Mesendoderm (in vitro differentiated cells): ENCODE data around the gene SHANK3.

Source experiments
- DNase-seq: peaks from one replicate; pipeline ENCODE4 v3.0.0; 2013
- H2AK5ac ChIP-seq: 2 replicates; pipeline ENCODE4 v1.6.1; 2013; ENCODE audit warnings: low read length, inconsistent platforms
- H2BK120ac ChIP-seq: 2 replicates; pipeline ENCODE4 v1.6.1; 2013; ENCODE audit warnings: low read depth, mild to moderate bottlenecking, low read length, moderate library complexity, mixed read lengths
- H2BK15ac ChIP-seq: replicated peaks from 2 replicates; pipeline ENCODE4 v1.6.1; 2013; ENCODE audit warnings: low read depth, mild to moderate bottlenecking, moderate library complexity
- H2BK5ac ChIP-seq: 2 replicates; pipeline ENCODE4 v1.6.1; 2013; ENCODE audit warnings: low read length, inconsistent platforms
- H3K18ac ChIP-seq: 2 replicates; pipeline ENCODE4 v1.6.1; 2013; ENCODE audit warnings: mild to moderate bottlenecking, low read length, mixed read lengths
- H3K23ac ChIP-seq: one replicate; pipeline ENCODE4 v1.6.1; 2013; ENCODE audit warnings: low read length
- H3K27ac ChIP-seq: 2 replicates; pipeline ENCODE4 v1.5.1; 2013; ENCODE audit warnings: low read depth, mild to moderate bottlenecking, inconsistent platforms, low read length, moderate library complexity
- H3K27me3 ChIP-seq: 2 replicates; pipeline ENCODE4 v1.6.1; 2013; ENCODE audit warnings: low read length, control low read depth, mild to moderate bottlenecking, inconsistent platforms; ENCODE audit not compliant: insufficient read depth, poor library complexity
- H3K36me3 ChIP-seq: 2 replicates; pipeline ENCODE4 v1.6.1; 2013; ENCODE audit warnings: low read length, inconsistent platforms; ENCODE audit not compliant: control insufficient read depth, insufficient read depth
- H3K4ac ChIP-seq: one replicate; pipeline ENCODE4 v1.6.1; 2013; ENCODE audit warnings: low read depth, mild to moderate bottlenecking, low read length, moderate library complexity
- H3K4me1 ChIP-seq: 2 replicates; pipeline ENCODE4 v1.6.1; 2013; ENCODE audit warnings: low read depth, low read length, inconsistent platforms; ENCODE audit not compliant: control insufficient read depth
- H3K4me2 ChIP-seq: 2 replicates; pipeline ENCODE4 v1.6.1; 2013; ENCODE audit warnings: low read length
- H3K4me3 ChIP-seq: 2 replicates; pipeline ENCODE4 v1.5.1; 2013; ENCODE audit warnings: mild to moderate bottlenecking, low read length
- H3K56ac ChIP-seq: one replicate; pipeline ENCODE4 v1.6.1; 2013; ENCODE audit warnings: low read length
- H3K79me1 ChIP-seq: 2 replicates; pipeline ENCODE4 v1.6.1; 2013; ENCODE audit warnings: low read length, inconsistent platforms
- H3K79me2 ChIP-seq: 2 replicates; pipeline ENCODE4 v1.6.1; 2013; ENCODE audit warnings: mild to moderate bottlenecking, low read length; ENCODE audit not compliant: control insufficient read depth, insufficient read depth
- H3K9ac ChIP-seq: 2 replicates; pipeline ENCODE4 v1.6.1; 2013; ENCODE audit warnings: low read length, inconsistent platforms
- H4K5ac ChIP-seq: one replicate; pipeline ENCODE4 v1.6.1; 2013; ENCODE audit warnings: low read length
- H4K8ac ChIP-seq: one replicate; pipeline ENCODE4 v1.6.1; 2013; ENCODE audit warnings: low read depth, mild to moderate bottlenecking, control low read depth, low read length, moderate library complexity
- WGBS: extraction: QIAGEN DNeasy Blood & Tissue Kit; methylation state at CpG from one replicate; pipeline ENCODE4 v1.1.7; 2013; ENCODE audit warnings: low lambda C conversion rate, missing lambda C conversion rate; ENCODE audit not compliant: insufficient coverage; ENCODE audit errors: extremely low coverage; 5-methylcytosine and 5-hydroxymethylcytosine counted together

The SHANK3 gene

GRCh38 chr22:50708996-50709395 is 36.4 kb downstream of the SHANK3 start:
- H3K23ac ChIP-seq = no peak overlapping the region
- no peak overlapping the region for H2BK120ac ChIP-seq
- H3K4ac ChIP-seq = no peak overlapping the region
- no peak overlapping the region for H3K4me2 ChIP-seq
- no peak overlapping the region for H3K18ac ChIP-seq
- DNase-seq = no peak
- H3K4me3 ChIP-seq = no peak overlapping the region
- no peaks in the 10 kb centered on the region for H3K79me1 ChIP-seq
- H3K9ac ChIP-seq = no peak overlapping the region
- no peak overlapping the region for H2BK5ac ChIP-seq
- no peak overlapping the region for H2BK15ac ChIP-seq
- no peaks in the 10 kb centered on the region for H3K4me1 ChIP-seq
- no peak overlapping the region for H3K27ac ChIP-seq
- H3K36me3 ChIP-seq = no peaks in the 10 kb centered on the region
- H3K27me3 ChIP-seq = no peaks in the 10 kb centered on the region
- no CpG with 5 or more reads among the region's 6 CpGs for WGBS
- no peak overlapping the region for H4K5ac ChIP-seq
- H4K8ac ChIP-seq = no peak overlapping the region
- H3K79me2 ChIP-seq = no peaks in the 10 kb centered on the region
- H3K56ac ChIP-seq = no peak overlapping the region
- no peak overlapping the region for H2AK5ac ChIP-seq

GRCh38 chr22:50710221-50710620 is 37.6 kb downstream of the SHANK3 start:
- Histone ChIP-seq H3K4ac (no peak overlapping the region), H3K79me2 (no peaks in the 10 kb centered on the region), H3K4me1 (no peaks in the 10 kb centered on the region), H4K8ac (no peak overlapping the region), H3K23ac (no peak overlapping the region), H3K36me3 (no peaks in the 10 kb centered on the region), H2BK120ac (no peak overlapping the region), H3K4me3 (no peak overlapping the region), H2BK5ac (no peak overlapping the region), H3K18ac (no peak overlapping the region), H3K27me3 (no peaks in the 10 kb centered on the region), H3K9ac (no peak overlapping the region), H3K4me2 (no peak overlapping the region), H3K56ac (no peak overlapping the region), H3K79me1 (no peaks in the 10 kb centered on the region), H2AK5ac (no peak overlapping the region), H2BK15ac (no peak overlapping the region), H3K27ac (no peak overlapping the region), H4K5ac (no peak overlapping the region)
- WGBS = no CpG with 5 or more reads among the region's 6 CpGs
- DNase-seq = no peak

GRCh38 chr22:50710886-50711285 is 38.3 kb downstream of the SHANK3 start:
- no peaks in the 10 kb centered on the region for H3K79me2 ChIP-seq
- no peak overlapping the region for H2BK15ac ChIP-seq
- H4K5ac ChIP-seq = no peak overlapping the region
- no peak overlapping the region for H3K4me3 ChIP-seq
- WGBS = no CpG with 5 or more reads among the region's 38 CpGs
- H2BK5ac ChIP-seq = no peak overlapping the region
- no peaks in the 10 kb centered on the region for H3K27me3 ChIP-seq
- H3K4ac ChIP-seq = no peak overlapping the region
- H3K4me1 ChIP-seq = no peaks in the 10 kb centered on the region
- no peak overlapping the region for H2BK120ac ChIP-seq
- H3K79me1 ChIP-seq = no peaks in the 10 kb centered on the region
- no peak overlapping the region for H3K56ac ChIP-seq
- no peak overlapping the region for H4K8ac ChIP-seq
- H3K4me2 ChIP-seq = no peak overlapping the region
- no peak overlapping the region for H3K18ac ChIP-seq
- H3K23ac ChIP-seq = no peak overlapping the region
- DNase-seq = no peak
- no peaks in the 10 kb centered on the region for H3K36me3 ChIP-seq
- no peak overlapping the region for H2AK5ac ChIP-seq
- no peak overlapping the region for H3K9ac ChIP-seq
- H3K27ac ChIP-seq = no peak overlapping the region

GRCh38 chr22:50711446-50712340 is 39.1 kb downstream of the SHANK3 start:
- H3K27ac ChIP-seq = no peak overlapping the region
- no peak overlapping the region for H2BK5ac ChIP-seq
- no peak overlapping the region for H2BK15ac ChIP-seq
- H2BK120ac ChIP-seq = no peak overlapping the region
- H3K18ac ChIP-seq = no peak overlapping the region
- no peak overlapping the region for H2AK5ac ChIP-seq
- H3K4me1 ChIP-seq = no peaks in the 10 kb centered on the region
- WGBS = no CpG with 5 or more reads among the region's 16 CpGs
- H3K56ac ChIP-seq = no peak overlapping the region
- no peak overlapping the region for H3K4me2 ChIP-seq
- no peaks in the 10 kb centered on the region for H3K79me1 ChIP-seq
- no peaks in the 10 kb centered on the region for H3K36me3 ChIP-seq
- no peak overlapping the region for H3K4me3 ChIP-seq
- H3K79me2 ChIP-seq = no peaks in the 10 kb centered on the region
- no peak for DNase-seq
- no peak overlapping the region for H3K23ac ChIP-seq
- no peak overlapping the region for H3K9ac ChIP-seq
- no peak overlapping the region for H3K4ac ChIP-seq
- no peak overlapping the region for H4K5ac ChIP-seq
- H3K27me3 ChIP-seq = no peaks in the 10 kb centered on the region
- H4K8ac ChIP-seq = no peak overlapping the region

- WGBS = no CpG with 5 or more reads among the region's 9 CpGs
- no peak overlapping the region for H4K8ac ChIP-seq
- no peak overlapping the region for H3K9ac ChIP-seq
- no peaks in the 10 kb centered on the region for H3K4me1 ChIP-seq
- no peak overlapping the region for H2BK5ac ChIP-seq
- no peak overlapping the region for H4K5ac ChIP-seq
- DNase-seq = no peak
- no peak overlapping the region for H3K4ac ChIP-seq
- H3K4me2 ChIP-seq = no peak overlapping the region
- no peak overlapping the region for H2BK120ac ChIP-seq
- H3K27me3 ChIP-seq = no peaks in the 10 kb centered on the region
- no peak overlapping the region for H3K56ac ChIP-seq
- H3K18ac ChIP-seq = no peak overlapping the region
- H3K23ac ChIP-seq = no peak overlapping the region
- no peaks in the 10 kb centered on the region for H3K79me1 ChIP-seq
- no peaks in the 10 kb centered on the region for H3K36me3 ChIP-seq
- no peaks in the 10 kb centered on the region for H3K79me2 ChIP-seq
- H3K27ac ChIP-seq = no peak overlapping the region
- H3K4me3 ChIP-seq = no peak overlapping the region
- H2AK5ac ChIP-seq = no peak overlapping the region
- no peak overlapping the region for H2BK15ac ChIP-seq
Measured at GRCh38 chr22:50712341-50713007, 39.9 kb downstream of the SHANK3 start.
